ENCODE results near the gene ETS1. TPM values are rescaled to one million over a fixed set of nuclear protein-coding genes. Genes with fewer than 3 reads are reported as not detected.

Gene ETS1
- total RNA-seq, 6 experiments from 2014 or later, result 14.2 to 37.2 (median 23.3) TPM

GRCh38 chr11:128474036-128474874 is 113.1 kb downstream of the ETS1 start:
- DNase-seq (no peak), ATAC-seq (no peak)
- no peak overlapping the region for H3K4me3 ChIP-seq
- no peaks in the 10 kb centered on the region for H3K27me3 ChIP-seq
- TF ChIP-seq POLR2A (IDR thresholded peaks at IDR 0.05), result no peak
- no peak for TF ChIP-seq CTCF (IDR thresholded peaks at IDR 0.05)
- WGBS (ENCODE audit: insufficient coverage, low coverage, low lambda C conversion rate, missing lambda C conversion rate), result 48% methylated on average over 6 of the region's 8 CpGs
- peak overlapping the region in 2 of 3 donors; percentile 1 to 26 for H3K27ac ChIP-seq
- H3K36me3 ChIP-seq, result peaks cover 0 to 5% (median 3%) of the 10 kb centered on the region in 4 donors
- H3K9me3 ChIP-seq, result no peaks in the 10 kb centered on the region
- H3K4me1 ChIP-seq, result peaks cover 0 to 7% (median 0%) of the 10 kb centered on the region in 4 donors
- intact Hi-C loops (cut with DNase I), result no loop called here

DNA sequence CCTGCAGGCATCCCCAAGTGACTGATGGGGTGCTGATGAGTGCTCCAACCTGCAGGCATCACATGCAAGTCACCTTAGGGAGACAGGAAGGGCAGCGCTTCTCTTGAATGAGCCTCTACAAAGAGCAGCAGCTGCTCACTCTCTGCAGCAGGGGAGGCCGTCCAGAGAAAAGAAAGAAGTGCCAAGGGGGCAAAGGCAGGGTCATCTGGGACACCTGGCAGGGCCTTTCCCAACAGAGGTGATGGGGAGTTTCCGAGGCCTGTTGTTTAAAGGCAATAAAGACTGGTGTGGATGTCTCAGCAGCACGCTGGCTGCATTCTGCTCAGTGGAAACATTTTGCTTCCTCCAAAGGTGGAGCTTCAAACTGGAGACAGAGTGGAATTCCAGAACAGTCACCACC is 113.7 kb downstream of the ETS1 start:
- Histone ChIP-seq H3K27ac (no peak overlapping the region), H3K9me3 (no peaks in the 10 kb centered on the region), H3K4me3 (no peak overlapping the region), H3K36me3 (peaks cover 0 to 5% (median 0%) of the 10 kb centered on the region in 4 donors), H3K4me1 (peaks cover 0 to 7% (median 0%) of the 10 kb centered on the region in 4 donors), H3K27me3 (no peaks in the 10 kb centered on the region)
- intact Hi-C loops (cut with DNase I), result no loop called here
- DNase-seq, result no peak
- 60% methylated on average over 1 of the region's 4 CpGs for WGBS (ENCODE audit: insufficient coverage, low coverage, low lambda C conversion rate, missing lambda C conversion rate)
- peak in 1 of 4 donors; percentile 10 for ATAC-seq
- TF ChIP-seq CTCF (IDR thresholded peaks at IDR 0.05) (no peak), POLR2A (IDR thresholded peaks at IDR 0.05) (no peak)

DNA sequence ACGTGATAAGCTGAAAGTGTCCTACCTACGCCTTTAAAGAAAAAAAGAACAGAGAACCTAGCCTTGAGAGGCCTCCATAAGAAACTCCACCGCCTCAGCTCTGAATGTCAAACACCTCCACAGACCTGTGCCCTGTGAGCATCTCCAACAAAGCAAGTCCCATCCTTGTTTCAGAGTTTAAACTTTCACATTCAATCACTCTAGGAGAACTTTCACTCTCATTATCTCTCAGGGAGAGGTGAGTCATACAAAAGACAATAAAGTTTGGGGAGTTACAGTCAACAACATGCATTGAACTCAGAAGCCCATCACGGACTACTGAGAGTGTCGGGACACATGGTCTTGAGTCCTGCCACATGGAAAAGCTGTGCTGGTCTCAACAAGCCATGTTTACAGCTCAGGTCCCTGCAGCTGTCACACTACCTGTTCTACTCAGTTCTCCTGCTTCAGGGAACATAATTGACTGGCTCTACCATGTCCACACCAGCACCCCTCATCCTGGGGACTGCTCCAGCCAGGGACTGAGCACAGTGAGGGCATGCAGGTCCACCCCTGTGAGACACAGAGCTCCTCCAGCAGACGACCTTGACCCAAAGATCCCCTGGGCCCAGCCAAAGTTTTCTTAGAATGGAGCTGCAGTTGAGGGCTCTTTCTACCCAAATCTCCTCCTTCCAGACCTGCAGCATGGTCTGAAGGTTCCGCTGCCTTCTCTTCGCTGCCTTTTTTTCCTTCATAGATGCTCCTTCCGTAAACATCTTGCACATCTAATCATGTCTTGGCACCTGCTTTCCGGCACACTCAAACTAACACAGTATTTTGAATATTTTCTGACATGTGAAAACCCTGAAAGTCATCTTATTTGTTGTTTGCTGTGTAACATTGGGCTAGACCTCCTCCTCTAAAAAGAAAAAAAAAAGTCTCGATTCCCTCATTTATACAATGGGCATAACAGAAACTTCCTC is 114.9 kb downstream of the ETS1 start:
- Histone ChIP-seq H3K4me1 (peaks cover 0 to 7% (median 0%) of the 10 kb centered on the region in 4 donors), H3K27me3 (no peaks in the 10 kb centered on the region), H3K9me3 (no peaks in the 10 kb centered on the region), H3K4me3 (no peak overlapping the region), H3K36me3 (peaks cover 0 to 5% (median 0%) of the 10 kb centered on the region in 4 donors), H3K27ac (peak overlapping the region in 2 of 3 donors; percentile 10 to 55)
- WGBS (ENCODE audit: insufficient coverage, low coverage, low lambda C conversion rate, missing lambda C conversion rate), result 69% methylated on average over 10 of the region's 11 CpGs
- DNase-seq, result no peak
- no peak for TF ChIP-seq POLR2A (IDR thresholded peaks at IDR 0.05)
- no peak for TF ChIP-seq CTCF (IDR thresholded peaks at IDR 0.05)
- peak; percentile 7 to 76 (median 19) for ATAC-seq
- intact Hi-C loops (cut with DNase I), result no loop called here

DNA sequence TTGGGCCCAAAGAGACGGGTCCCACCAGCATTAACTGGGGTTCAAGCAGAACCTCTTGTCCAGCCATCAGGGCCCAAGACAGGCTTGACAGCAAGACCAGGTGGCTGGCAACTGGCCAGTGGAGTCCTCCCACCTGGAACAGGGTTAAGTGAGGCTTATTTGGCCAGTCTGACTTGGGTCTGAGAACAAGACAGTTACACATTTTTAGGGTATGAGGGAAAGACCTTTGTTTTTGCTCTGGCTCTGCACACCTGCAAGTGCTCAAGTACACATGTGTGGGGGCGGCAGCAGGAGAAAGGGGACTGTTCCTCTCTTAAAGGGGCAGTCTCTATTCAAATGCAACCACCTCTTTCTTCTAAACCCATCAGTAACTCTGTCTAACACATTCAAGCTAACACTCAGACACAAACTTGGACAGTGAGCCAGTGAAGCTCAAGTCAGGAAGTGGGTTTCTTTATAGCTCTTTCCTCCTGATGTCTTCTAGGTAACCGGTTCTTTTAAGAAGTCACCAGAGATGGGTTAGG is 116.2 kb downstream of the ETS1 start:
- 47% methylated on average over 3 of the region's 3 CpGs for WGBS (ENCODE audit: insufficient coverage, low coverage, low lambda C conversion rate, missing lambda C conversion rate)
- H3K27me3 ChIP-seq, result no peaks in the 10 kb centered on the region
- ATAC-seq (peak in 2 of 4 donors; percentile 13 to 21), DNase-seq (peak in 1 of 3 donors; percentile 40)
- H3K4me3 ChIP-seq, result no peak overlapping the region
- H3K36me3 ChIP-seq, result no peaks in the 10 kb centered on the region
- peak overlapping the region in 1 of 3 donors; percentile 24 for H3K27ac ChIP-seq
- H3K4me1 ChIP-seq, result peaks cover 0 to 7% (median 0%) of the 10 kb centered on the region in 4 donors
- intact Hi-C loops (cut with DNase I), result no loop called here
- TF ChIP-seq POLR2A (IDR thresholded peaks at IDR 0.05), result peak; percentile 20
- TF ChIP-seq CTCF (IDR thresholded peaks at IDR 0.05), result no peak
- no peaks in the 10 kb centered on the region for H3K9me3 ChIP-seq
